NCI-H345 treated with DMSO at 0.1 percent for 48 hours (cell line): Measurements from ENCODE around the gene TAF8.

Experiments used
- DNase-seq: peaks from one replicate; lab custom pipeline; 2025; ENCODE audit not compliant: unreplicated experiment; lab: John Stamatoyannopoulos, UW

TAF8 gene

GRCh38 chr6:42095094-42095493 is 44.8 kb downstream of the TAF8 start:
- no peak for DNase-seq

- no peak for DNase-seq
These were observed 45.6 kb downstream of the TAF8 start for GRCh38 chr6:42095776-42096541.

DNA sequence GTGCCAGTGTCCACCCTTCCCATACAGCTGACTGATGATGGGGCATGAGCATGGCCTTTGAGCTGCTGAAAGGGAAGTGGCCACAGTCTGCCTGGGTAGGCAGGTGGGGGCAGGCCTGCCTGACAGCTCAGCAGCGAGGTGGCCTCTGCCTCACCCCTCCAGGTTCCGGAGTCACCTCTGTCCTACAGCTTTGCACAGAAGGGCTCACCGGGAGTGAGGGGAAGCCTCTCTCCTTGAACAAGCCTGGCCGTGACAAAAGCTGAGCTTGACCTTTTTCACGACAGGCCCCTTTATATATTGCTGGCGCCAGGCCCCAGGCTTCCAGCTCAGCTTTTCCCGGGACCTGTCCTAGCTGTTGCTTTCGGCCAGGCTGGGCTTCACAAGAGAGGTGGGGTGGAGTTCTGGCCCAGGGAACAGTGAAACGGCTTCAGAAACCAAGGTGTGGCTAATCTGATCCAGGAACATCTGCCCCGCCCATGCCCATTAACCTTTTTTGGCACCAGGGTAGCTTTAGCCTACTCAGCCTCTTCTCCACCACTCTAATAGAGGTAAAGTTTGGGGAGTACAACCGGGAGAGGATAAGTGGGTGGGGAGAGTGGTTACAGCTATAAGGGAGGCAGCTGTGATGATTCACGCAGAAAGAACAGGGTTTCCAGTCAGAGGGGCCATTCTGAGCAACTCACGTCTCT is 49.2 kb downstream of the TAF8 start:
- no peak for DNase-seq

DNA sequence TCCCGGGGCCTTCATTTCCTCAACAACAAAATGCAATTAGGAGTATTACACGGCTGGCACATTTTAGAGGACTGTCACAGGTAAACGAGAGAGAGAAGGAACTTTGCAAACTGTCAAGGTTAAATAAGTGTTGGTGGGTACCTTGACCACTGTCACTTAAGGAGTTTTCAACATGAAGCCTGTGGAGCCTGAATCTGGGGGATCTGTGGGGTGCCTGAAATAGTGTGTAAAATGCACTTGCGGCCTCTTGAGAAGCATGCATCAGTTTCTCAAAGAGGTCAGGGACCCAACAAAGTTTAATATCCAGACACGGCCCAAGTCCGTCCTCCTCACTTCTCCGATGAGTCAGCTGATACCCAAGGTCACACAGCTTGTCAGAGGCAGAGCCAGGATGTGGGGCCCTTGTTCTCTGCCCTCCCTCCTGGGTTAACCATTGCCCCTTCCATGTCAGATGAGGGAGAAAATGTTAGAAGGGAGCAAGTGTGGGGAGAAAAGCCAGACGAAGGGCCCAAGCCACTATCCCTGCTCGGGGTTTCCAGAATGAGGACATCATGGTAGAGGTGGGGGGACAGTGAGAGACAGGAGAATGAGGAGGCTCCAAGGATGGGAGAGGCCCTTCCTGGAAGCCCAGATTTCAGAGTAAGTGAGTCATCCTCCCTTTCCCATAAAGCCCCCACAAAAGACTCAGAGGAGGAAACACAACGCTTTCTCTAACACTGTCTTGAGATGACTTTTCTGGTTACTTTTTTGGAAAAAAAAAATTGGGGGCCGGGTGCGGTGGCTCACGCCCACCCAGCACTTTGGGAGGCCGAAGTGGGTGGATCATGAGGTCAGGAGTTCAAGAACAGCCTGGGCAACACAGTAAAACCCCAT is 49.9 kb downstream of the TAF8 start:
- no peak for DNase-seq

- DNase-seq: no peak
These were observed 50.9 kb downstream of the TAF8 start for GRCh38 chr6:42101186-42101657.

DNA sequence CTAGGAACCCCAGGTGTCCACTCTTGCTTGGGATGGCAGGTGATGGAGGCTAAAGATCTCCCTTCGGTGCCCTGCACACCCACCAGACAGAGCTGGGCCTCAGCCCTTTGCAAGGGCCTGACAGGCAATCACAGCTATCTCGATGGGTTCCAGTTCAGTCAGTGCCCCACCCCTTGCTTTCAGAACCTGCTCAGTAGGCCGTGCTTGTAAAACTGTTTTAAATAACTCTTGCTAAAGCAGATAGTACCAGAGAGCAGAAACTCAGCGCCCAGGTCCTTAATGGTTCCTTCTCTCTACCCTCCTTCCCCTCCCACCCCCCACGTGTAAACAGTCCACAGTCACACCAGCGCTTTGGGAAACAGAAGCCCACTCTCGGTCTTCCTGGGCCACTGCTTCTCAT is 52.9 kb downstream of the TAF8 start:
- DNase-seq: no peak

DNA sequence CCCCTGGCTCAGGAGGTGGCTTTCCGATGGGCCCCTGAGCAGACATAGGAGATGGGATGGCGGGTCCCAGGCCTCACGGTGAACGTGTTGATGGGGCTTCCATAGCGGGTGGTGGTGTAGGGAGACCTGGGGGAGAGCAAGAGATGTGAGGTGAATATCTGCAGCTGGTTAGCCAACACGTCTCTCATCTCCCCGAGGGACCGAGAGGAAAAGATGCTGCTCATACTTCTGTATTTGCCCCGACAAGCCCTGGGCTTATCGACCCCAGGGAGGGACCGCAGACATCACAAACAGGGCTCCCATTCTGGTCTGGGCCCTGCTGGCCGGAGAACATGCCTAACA is 53.4 kb downstream of the TAF8 start:
- no peak for DNase-seq

DNA sequence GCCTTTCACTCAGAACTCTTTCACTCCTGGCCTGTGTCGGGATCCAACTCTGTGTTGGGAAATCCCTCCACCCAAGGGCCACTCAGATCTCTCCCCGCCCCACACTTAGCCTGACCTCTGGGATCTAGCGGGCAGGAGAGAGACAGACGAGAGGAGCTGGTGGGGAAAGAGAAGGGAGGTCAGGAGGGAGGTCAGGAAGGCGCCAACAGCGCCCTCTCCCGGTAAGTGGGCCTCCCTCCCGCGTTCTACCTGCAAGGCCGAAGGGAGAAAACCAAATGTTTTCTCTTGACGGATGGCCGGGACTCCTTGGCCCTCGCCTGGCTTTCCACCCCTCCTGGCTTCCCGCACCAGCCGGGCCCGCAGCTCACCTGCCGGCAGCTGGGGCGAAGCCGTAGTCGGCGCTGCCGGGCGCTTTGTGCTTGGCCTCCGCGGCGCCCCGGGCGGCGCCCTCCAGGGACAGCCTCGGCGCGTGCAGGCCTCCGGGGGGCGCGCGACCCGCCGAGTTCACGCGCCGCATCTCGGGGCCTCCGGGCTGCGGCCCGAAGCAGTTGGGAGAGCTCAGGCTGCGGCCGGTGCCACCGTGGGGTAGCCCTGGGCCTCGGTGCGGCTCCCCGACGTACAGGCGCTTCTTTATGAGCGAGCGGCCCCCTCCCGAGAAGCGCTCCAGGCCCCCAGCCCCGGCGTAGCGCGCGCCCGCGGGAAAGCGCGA is 53.9 kb downstream of the TAF8 start:
- no peak for DNase-seq

- no peak for DNase-seq
These were observed 54.4 kb downstream of the TAF8 start for GRCh38 chr6:42104804-42105125.

- DNase-seq: no peak
These were observed 54.9 kb downstream of the TAF8 start for GRCh38 chr6:42105156-42105648.

- no peak for DNase-seq
These were observed 55.4 kb downstream of the TAF8 start for GRCh38 chr6:42105709-42106108.

DNA sequence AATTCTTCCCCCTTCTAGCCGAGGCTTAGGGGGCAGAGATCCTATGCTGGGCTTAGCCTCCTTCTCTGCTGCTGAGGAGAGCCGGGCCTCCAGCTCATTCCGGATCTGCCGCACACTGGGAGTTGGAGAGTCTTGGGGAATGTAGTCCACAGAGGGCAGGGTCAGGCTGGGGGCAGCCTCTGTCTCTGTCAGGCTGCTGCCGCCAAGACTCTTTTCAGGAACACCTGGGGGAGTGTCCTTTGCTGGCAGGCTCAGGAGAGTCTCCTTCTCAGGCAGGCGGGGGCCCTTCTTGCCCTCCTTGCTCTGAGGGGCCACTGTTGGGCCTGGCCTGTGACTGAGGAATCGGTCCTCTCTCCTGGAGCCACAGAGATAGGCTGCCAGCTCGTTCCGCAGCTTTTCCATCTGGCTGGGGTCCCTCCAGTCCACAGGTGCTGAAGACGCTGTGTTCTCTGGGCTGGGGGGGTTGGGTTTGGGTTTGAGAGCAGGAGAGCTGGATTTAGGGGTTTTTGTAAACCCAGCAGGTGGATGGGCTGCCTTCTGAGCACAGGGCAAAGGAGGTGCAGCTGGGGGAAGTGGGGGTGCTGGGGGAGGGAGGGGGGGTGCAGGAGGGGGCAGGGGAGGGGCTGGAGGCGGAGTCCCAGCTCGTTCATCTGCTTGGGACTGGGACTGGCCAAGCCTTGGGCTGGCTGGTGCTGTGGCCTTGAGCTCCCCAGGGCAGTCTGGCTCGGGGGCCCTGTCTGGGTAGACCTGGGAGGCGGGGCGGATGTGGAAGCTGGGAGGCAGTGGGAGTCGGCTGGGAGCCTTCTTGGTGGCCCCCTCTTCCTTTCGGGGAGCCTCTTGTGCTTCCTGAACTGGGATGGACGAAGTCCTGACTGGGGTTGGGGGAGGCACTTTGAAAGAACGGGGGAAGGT is 56.0 kb downstream of the TAF8 start:
- DNase-seq: no peak

GRCh38 chr6:42108071-42108470 is 57.7 kb downstream of the TAF8 start:
- DNase-seq: no peak

- DNase-seq: no peak
These were observed 60.4 kb downstream of the TAF8 start for GRCh38 chr6:42110683-42111082.

DNA sequence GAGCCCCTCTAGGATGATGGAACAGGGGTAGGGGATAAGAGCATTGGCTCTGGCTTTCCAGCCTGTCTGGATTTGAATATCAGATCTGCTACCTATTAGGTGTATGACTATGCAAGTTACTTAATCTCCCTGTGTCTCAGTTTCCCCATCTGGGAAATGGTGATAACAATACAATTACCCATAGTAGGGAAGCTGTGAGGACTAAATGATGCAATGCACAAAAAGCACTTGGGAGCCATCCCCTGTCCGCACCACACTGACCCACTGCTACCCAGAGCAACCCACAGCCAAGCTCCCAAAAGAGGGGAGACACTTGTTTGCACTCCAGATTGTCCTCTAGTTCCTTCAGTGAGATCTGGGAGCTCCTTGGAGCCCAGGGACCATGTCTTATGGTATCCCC is 62.0 kb downstream of the TAF8 start:
- no peak for DNase-seq

GRCh38 chr6:42113936-42114636 is 63.8 kb downstream of the TAF8 start:
- DNase-seq: no peak

DNA sequence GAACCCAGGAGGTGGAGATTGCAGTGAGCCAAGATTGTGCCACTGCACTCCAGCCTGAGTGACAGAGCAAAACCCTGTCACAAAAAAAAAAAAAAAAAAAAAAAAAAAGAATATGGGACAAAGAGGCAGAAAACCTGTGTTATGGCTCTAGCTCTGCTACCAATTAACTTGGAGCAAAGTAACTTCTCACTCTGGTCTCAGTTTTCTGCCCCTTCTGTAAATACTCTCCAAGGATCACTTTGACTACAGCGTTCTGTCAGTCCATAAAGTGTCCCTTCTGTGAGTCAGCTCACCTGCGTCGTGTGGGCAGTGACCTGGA is 67.5 kb downstream of the TAF8 start:
- DNase-seq: no peak

DNA sequence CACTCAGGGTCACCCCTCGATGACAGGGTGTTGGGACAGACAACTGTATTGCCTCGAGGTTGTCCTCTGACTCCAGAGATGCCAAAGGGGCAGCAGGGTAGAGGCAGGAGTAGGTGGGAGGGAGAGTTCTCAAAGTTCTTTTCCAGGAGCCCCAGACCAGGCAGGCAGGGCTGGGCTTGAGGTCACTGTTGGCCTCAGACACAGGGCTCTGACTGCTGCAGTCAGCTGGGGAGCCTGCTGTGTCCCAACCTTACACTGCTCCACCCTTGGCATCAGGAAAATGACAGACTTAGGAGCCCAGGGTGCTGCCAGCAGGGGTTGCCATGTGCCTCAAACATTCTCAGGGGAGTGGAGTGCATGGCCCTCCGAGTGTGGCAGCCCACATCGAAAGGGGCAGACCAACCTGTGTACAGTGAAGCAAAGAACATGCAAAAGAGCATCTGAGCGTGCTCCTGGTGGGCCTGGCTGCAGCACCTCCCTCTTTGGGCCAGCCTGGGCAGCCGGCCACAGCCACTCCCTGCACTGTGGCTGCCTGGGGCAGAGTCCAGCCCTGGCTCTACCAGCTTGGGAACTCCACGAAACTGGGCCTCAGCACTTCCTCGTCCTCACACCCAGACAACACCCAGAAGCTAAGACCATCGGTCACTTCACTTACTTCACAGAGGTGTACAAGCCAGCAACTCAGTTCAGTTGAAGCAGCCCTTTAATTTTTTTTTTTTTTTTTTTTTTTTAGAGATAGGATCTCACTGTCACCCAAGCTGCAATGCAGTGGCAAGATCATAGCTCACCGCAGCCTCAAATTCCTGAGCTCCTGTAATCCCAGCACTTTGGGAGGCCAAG is 68.1 kb downstream of the TAF8 start:
- DNase-seq: no peak
